ENCODE results near the gene ANKRD61. TPM values are rescaled to one million over a fixed set of nuclear protein-coding genes. Genes with fewer than 3 reads are reported as not detected.
"Not testable (repeated sequence)": the region's sequence is repeated elsewhere in the genome, so short reads cannot be mapped to it uniquely, and the experiment has no call there.

ANKRD61 gene
- total and polyA plus RNA-seq, 8 donors, result 1.3 to 4.1 TPM; not detected in 6

DNA sequence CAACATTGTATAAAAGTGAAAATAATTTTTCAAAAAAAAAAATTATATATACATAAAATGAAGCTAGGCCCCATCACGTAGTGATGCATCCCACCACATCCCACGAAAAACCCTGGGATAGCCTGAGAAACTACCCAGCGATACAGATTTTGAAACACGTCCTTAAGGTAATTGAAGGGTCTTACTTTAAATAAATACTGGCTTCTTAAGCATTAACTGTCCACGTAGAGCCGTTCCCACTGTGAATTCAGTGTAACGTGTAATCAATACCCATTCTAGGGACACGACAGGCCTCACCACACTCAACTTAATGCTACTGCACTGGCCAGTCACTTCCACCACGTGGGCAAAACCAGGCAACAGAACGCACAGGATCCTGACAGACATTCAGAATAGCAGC lies 4.0 kb downstream of the ANKRD61 start:
- H3K4me3 ChIP-seq, result no peak overlapping the region
- intact Hi-C loops (cut with DNase I; ENCODE audit: low total_unique reads), result no loop called here
- no peak overlapping the region for H3K27ac ChIP-seq
- H3K9me3 ChIP-seq, result no peaks in the 10 kb centered on the region
- no peaks in the 10 kb centered on the region for H3K4me1 ChIP-seq
- no peak for DNase-seq
- H3K36me3 ChIP-seq, result peaks cover 55 to 99% (median 96%) of the 10 kb centered on the region in 4 donors
- H3K27me3 ChIP-seq, result no peaks in the 10 kb centered on the region
- TF ChIP-seq EP300 (IDR thresholded peaks at IDR 0.05), result no peak
- no peak for TF ChIP-seq POLR2A (IDR thresholded peaks at IDR 0.05)
- 92 to 95% (median 93%) methylated on average over 10 of the region's 10 CpGs for WGBS, 5 donors

DNA sequence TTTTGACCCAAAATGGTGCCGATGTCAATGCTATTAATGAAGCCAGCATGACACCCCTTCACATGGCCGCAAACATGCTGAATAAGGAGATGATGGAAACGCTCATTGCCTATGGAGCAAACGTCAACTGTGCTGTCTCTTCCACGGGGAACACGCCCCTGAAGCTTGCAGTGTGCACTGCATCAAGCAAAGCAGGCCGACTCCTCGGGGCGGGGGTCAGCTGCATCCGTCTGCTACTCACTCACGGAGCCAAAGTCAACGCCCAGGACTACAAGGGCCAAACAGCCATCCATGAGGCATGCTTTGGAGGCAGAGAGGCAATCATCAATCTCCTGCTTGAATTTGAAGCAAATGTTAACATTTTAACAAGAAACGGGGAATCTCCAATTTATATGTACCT lies 4.5 kb downstream of the ANKRD61 start:
- intact Hi-C loops (cut with DNase I; ENCODE audit: low total_unique reads), result no loop called here
- H3K27ac ChIP-seq, result no peak overlapping the region
- no peaks in the 10 kb centered on the region for H3K27me3 ChIP-seq
- 88 to 94% (median 90%) methylated on average over 13 of the region's 13 CpGs for WGBS, 5 donors
- no peak overlapping the region for H3K4me3 ChIP-seq
- no peaks in the 10 kb centered on the region for H3K4me1 ChIP-seq
- H3K9me3 ChIP-seq, result no peaks in the 10 kb centered on the region
- TF ChIP-seq, protein P1, sequence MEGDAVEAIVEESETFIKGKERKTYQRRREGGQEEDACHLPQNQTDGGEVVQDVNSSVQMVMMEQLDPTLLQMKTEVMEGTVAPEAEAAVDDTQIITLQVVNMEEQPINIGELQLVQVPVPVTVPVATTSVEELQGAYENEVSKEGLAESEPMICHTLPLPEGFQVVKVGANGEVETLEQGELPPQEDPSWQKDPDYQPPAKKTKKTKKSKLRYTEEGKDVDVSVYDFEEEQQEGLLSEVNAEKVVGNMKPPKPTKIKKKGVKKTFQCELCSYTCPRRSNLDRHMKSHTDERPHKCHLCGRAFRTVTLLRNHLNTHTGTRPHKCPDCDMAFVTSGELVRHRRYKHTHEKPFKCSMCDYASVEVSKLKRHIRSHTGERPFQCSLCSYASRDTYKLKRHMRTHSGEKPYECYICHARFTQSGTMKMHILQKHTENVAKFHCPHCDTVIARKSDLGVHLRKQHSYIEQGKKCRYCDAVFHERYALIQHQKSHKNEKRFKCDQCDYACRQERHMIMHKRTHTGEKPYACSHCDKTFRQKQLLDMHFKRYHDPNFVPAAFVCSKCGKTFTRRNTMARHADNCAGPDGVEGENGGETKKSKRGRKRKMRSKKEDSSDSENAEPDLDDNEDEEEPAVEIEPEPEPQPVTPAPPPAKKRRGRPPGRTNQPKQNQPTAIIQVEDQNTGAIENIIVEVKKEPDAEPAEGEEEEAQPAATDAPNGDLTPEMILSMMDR (IDR thresholded peaks at IDR 0.05), result no peak
- no peak for TF ChIP-seq EP300 (IDR thresholded peaks at IDR 0.05)
- TF ChIP-seq POLR2AphosphoS5 (IDR thresholded peaks at IDR 0.05), result no peak
- no peak for TF ChIP-seq POLR2A (IDR thresholded peaks at IDR 0.05)
- no peak for DNase-seq
- H3K36me3 ChIP-seq, result peaks cover 59 to 99% (median 96%) of the 10 kb centered on the region in 4 donors

DNA sequence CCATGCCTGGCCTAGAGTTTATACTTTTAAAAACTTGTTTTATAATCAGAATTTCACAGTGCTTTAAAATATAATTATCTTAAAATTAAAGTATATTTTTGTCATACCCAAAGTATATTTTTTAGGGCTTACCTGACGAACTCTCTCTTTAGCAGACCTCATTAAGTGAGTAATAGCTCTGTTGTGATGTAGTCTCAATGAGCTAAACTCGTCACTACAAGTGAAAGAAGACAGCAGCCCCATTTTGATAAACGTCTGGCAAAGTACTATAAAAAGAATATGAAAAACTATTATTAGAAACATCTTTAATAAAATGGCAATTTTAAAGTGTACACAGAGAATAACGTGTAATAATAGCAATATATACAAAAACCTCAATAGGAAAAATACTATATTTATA lies 18.6 kb downstream of the ANKRD61 start:
- Histone ChIP-seq H3K4me1 (peaks cover 5 to 16% (median 15%) of the 10 kb centered on the region in 4 donors), H3K4me3 (no peak overlapping the region), H3K27me3 (no peaks in the 10 kb centered on the region), H3K9me3 (no peaks in the 10 kb centered on the region), H3K27ac (peak overlapping the region in 1 of 5 donors; percentile 72), H3K36me3 (peaks cover 47 to 84% (median 78%) of the 10 kb centered on the region in 4 donors)
- 72 to 88% (median 81%) methylated on average over 4 of the region's 4 CpGs for WGBS, 5 donors
- intact Hi-C loops (cut with DNase I; ENCODE audit: low total_unique reads), result no loop called here
- DNase-seq, result no peak
- TF ChIP-seq, protein P1 (IDR thresholded peaks at IDR 0.05), result no peak
- TF ChIP-seq POLR2A (IDR thresholded peaks at IDR 0.05) (no peak), EP300 (IDR thresholded peaks at IDR 0.05) (no peak), POLR2AphosphoS5 (IDR thresholded peaks at IDR 0.05) (no peak)

DNA sequence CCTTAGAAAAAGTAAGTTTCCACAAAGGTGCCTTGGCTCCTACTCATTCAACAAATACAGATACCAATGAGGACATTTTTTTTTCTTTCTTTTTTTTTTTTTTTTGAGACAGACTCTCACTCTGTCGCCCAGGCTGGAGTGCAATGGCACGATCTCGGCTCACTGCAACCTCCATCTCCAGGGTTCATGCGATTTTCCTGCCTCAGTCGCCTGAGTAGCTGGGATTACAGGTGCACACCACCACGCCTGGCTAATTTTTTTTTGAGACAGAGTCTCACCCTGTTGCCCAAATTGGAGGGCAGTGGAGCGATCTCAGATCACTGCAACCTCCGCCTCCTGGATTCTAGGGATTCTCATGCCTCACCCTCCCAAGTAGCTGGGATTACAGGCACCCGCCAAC lies 20.0 kb downstream of the ANKRD61 start:
- DNase-seq; intact Hi-C loops (cut with DNase I; ENCODE audit: low total_unique reads); H3K27me3 ChIP-seq; H3K9me3 ChIP-seq; H3K4me3 ChIP-seq: not testable (repeated sequence)
- Histone ChIP-seq H3K36me3 (peaks cover 36 to 73% (median 65%) of the 10 kb centered on the region in 4 donors), H3K27ac (peak overlapping the region; percentile 49 to 72 (median 70)), H3K4me1 (peaks cover 10 to 28% (median 20%) of the 10 kb centered on the region in 4 donors)
- WGBS, 5 donors, result 52 to 68% (median 59%) methylated on average over 9 of the region's 9 CpGs

DNA sequence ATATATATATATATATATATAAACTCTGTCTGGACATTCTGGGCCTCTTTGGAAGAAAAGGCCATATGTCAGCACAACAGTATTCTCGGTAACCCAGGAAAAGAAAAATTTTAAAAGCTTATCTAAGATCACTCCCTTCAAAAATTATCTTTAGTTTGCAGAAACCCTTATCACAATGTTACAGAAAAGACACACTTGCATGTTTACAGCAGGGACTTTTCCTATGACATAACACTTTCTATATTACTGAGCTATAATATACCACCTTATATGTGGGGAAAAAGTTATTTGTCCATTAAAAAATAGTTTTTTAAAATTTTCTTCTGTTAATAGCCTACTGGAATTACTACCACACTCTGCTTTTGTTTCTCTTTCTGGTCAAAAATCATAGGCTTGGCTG lies 25.4 kb downstream of the ANKRD61 start:
- peaks cover 6 to 32% (median 26%) of the 10 kb centered on the region in 4 donors for H3K36me3 ChIP-seq
- H3K4me1 ChIP-seq, result peaks cover 17 to 39% (median 29%) of the 10 kb centered on the region in 4 donors
- DNase-seq, result peak in 1 of 2 donors; percentile 32
- H3K9me3 ChIP-seq, result no peaks in the 10 kb centered on the region
- no peaks in the 10 kb centered on the region for H3K27me3 ChIP-seq
- 13 to 33% (median 16%) methylated on average over 1 of the region's 1 CpG for whole genome bisulfite sequencing, 5 donors
- peak overlapping the region; percentile 16 to 95 (median 41) for H3K27ac ChIP-seq
- intact Hi-C loops (cut with DNase I; ENCODE audit: low total_unique reads), result no loop called here
- TF ChIP-seq POLR2A (IDR thresholded peaks at IDR 0.05) (no peak), POLR2AphosphoS5 (IDR thresholded peaks at IDR 0.05) (no peak), EP300 (IDR thresholded peaks at IDR 0.05) (no peak)
- TF ChIP-seq, protein P1 (IDR thresholded peaks at IDR 0.05), result no peak
- H3K4me3 ChIP-seq, result peak overlapping the region in 2 of 4 donors; percentile 89
